K562 (cell line): ENCODE measurements around the gene TSPAN15. TPM values are rescaled to one million over a fixed set of nuclear protein-coding genes. Genes with fewer than 3 reads are reported as not detected.

ENCODE experiments used
- ATAC-seq: fragments of 200-7000 bp; cut with Tn5 transposase; 3 replicates; pipeline ENCODE4 v1.9.1; 2020; ENCODE audit warnings: moderate library complexity
- BruUV-seq: library from RNA; stranded (reverse); fragments of 400-500 nt; replicated peaks from 2 replicates; lab custom pipeline; 2021; lab: Mats Ljungman, UMichigan
- CTCF ChIA-PET: fragments of 300-600 bp; formaldehyde crosslinking; extraction: SDS; loops from one replicate; lab custom pipeline; 2021; ENCODE audit warnings: low intra/inter-chr PET ratio; lab: Yijun Ruan, JAX
- POLR2A ChIA-PET: fragments of 300-600, 350-650 bp; sonication (Branson Sonifier 250); formaldehyde crosslinking; extraction: SDS; loops from one replicate; lab custom pipeline; 2021; ENCODE audit warnings: antibody characterized with exemption, inconsistent platforms; lab: Yijun Ruan, JAX
- DNase-seq, 4 experiments: peaks; one replicate each; pipeline versions ENCODE4 v3.0.0 to v3.0.0-alpha.2; 2011 to 2018; ENCODE audit warnings: low spot score in 3 of 4, mixed read lengths in 3 of 4; ENCODE audit errors: extremely low read depth in 1 of 4
- FAIRE-seq: peaks from 2 replicates; lab custom pipeline; 2011; peaks lifted over from hg19 to GRCh38; lab: Jason Lieb, UNC
- H2AFZ ChIP-seq: 2 replicates; pipeline ENCODE4 v1.6.0; 2011; ENCODE audit warnings: low read depth, low read length, control low read depth, inconsistent platforms
- H3K27ac ChIP-seq: fragments of 200-600 bp; 3 replicates; pipeline ENCODE4 v1.8.0; 2011; ENCODE audit warnings: low read depth, mild to moderate bottlenecking, control low read depth, inconsistent platforms, low read length, moderate library complexity, mixed read lengths; ENCODE audit errors: extremely low read depth
- H3K27me3 ChIP-seq, 2 experiments: fragments of 300-600 bp in 1 of 2; 2 replicates in 1 of 2; 3 replicates in 1 of 2; pipeline versions ENCODE4 v1.6.0 to v1.8.0; 2011; ENCODE audit warnings: inconsistent platforms in 2 of 2, low read length in 2 of 2, mild to moderate bottlenecking in 1 of 2, mixed read lengths in 1 of 2, moderate library complexity in 1 of 2; ENCODE audit not compliant: control insufficient read depth in 2 of 2, insufficient read depth in 2 of 2
- H3K36me3 ChIP-seq: fragments of 300-600 bp; 3 replicates; pipeline ENCODE4 v1.8.0; 2011; ENCODE audit warnings: mild to moderate bottlenecking, low read length, inconsistent platforms; ENCODE audit not compliant: control insufficient read depth, insufficient read depth
- H3K4me1 ChIP-seq, 2 experiments: fragments of 200-600 bp in 1 of 2; replicated peaks in 1 of 2; 2 replicates in 1 of 2; 3 replicates in 1 of 2; pipeline versions ENCODE4 v1.5.1 to v1.8.0; 2011; ENCODE audit warnings: inconsistent platforms in 2 of 2, low read length in 2 of 2, mild to moderate bottlenecking in 1 of 2, mixed read lengths in 1 of 2, moderate library complexity in 1 of 2; ENCODE audit not compliant: control insufficient read depth in 2 of 2, insufficient read depth in 2 of 2
- H3K4me2 ChIP-seq: 2 replicates; pipeline ENCODE4 v1.6.1; 2011; ENCODE audit warnings: low read length, control low read depth, inconsistent platforms, mixed read lengths; ENCODE audit not compliant: insufficient read depth
- H3K4me3 ChIP-seq: fragments of 200-600 bp; sonication (generic), shearing (Covaris generic); 2 replicates; pipeline ENCODE4 v1.5.1; 2016; ENCODE audit warnings: control low read depth, inconsistent platforms
- H3K79me2 ChIP-seq: fragments of 200-600 bp; 3 replicates; pipeline ENCODE4 v1.8.0; 2011; ENCODE audit warnings: low read length, inconsistent platforms; ENCODE audit not compliant: control insufficient read depth, insufficient read depth
- H3K9ac ChIP-seq, 2 experiments: 2 replicates each; pipeline versions ENCODE4 v1.6.0 to v1.6.1; 2011; ENCODE audit warnings: low read depth in 2 of 2, low read length in 2 of 2, control low read depth in 1 of 2, inconsistent platforms in 1 of 2, mild to moderate bottlenecking in 1 of 2, mixed read lengths in 1 of 2; ENCODE audit not compliant: insufficient read depth in 1 of 2
- H3K9me1 ChIP-seq: one replicate; pipeline ENCODE4 v1.6.0; 2011; ENCODE audit warnings: inconsistent platforms, mild to moderate bottlenecking, low read length, moderate library complexity; ENCODE audit not compliant: control insufficient read depth, insufficient read depth
- H3K9me3 ChIP-seq: replicated peaks from 2 replicates; pipeline ENCODE4 v1.5.1; 2011; ENCODE audit warnings: low read depth, low read length, inconsistent platforms; ENCODE audit not compliant: control insufficient read depth, insufficient read depth
- H4K20me1 ChIP-seq: replicated peaks from 2 replicates; pipeline ENCODE4 v1.6.1; 2011; ENCODE audit warnings: low read length, inconsistent platforms, mixed read lengths; ENCODE audit not compliant: control insufficient read depth, insufficient read depth
- COPS2 ChIP-seq: fragments of 450-650 bp; conservative IDR thresholded peaks from 2 replicates; pipeline ENCODE4 v1.6.1; 2016; ENCODE audit warnings: mild to moderate bottlenecking, moderate library complexity
- EGR1 ChIP-seq: fragments of 450-650 bp; conservative IDR thresholded peaks from 2 replicates; pipeline ENCODE4 v1.6.1; 2017; ENCODE audit warnings: mild to moderate bottlenecking
- WGBS: fragments of 100-300 bp; shearing (Covaris generic); methylation state at CpG from one replicate; pipeline ENCODE4 v1.1.6; 2016; ENCODE audit warnings: low coverage, mixed read lengths; ENCODE audit not compliant: insufficient coverage; ENCODE audit errors: missing lambda C conversion rate; 5-methylcytosine and 5-hydroxymethylcytosine counted together
- in situ Hi-C: fragments of 300-500 bp; cut with MboI; formaldehyde crosslinking; loops from 4 replicates; pipeline ENCODE4 v1.15.0; 2018; ENCODE audit warnings: inconsistent platforms, mixed read lengths
- intact Hi-C: fragments of 100-400 bp; cut with micrococcal nuclease; formaldehyde crosslinking; loops from 2 replicates; pipeline ENCODE4 v1.14.2; 2022
- polyA plus RNA-seq, 8 experiments: library from polyadenylated mRNA; depleted of rRNA in 4 of 8; stranded (reverse) in 5 of 8; unstranded in 3 of 8; fragments of >200 nt; fragmentation: Nextera tagmentation in 2 of 8; fragmentation: Illumina TruSeq in 1 of 8; extraction: Ambion mirVana in 2 of 8; extraction: Trizol in 1 of 8; gene quantifications; 2 replicates each; pipeline versions ENCODE4 v1.2.1 to v1.2.3, GENCODE V29; 2011 to 2014; ENCODE audit warnings: inconsistent platforms in 1 of 8, missing spikeins in 1 of 8
- total RNA-seq, 7 experiments: library from RNA; depleted of rRNA in 6 of 7; stranded (reverse); fragments of >200 nt in 6 of 7; fragmentation: Illumina TruSeq in 2 of 7; extraction: Trizol in 2 of 7; gene quantifications; 2 replicates each; pipeline versions ENCODE4 v1.2.1 to v1.2.3, GENCODE V29; 2011 to 2021; ENCODE audit warnings: low replicate concordance in 1 of 7
- TF ChIP-seq, protein P1 (sequence below), 3 experiments: IDR thresholded peaks in 2 of 3; conservative IDR thresholded peaks in 1 of 3; 2 replicates each; pipeline ENCODE4 v1.5.1; 2011 to 2012; ENCODE audit warnings: low read length in 3 of 3, mild to moderate bottlenecking in 3 of 3, control low read depth in 2 of 3, improper control_type of control experiment in 1 of 3, inconsistent platforms in 1 of 3, low read depth in 1 of 3, mixed read lengths in 1 of 3, moderate library complexity in 1 of 3; ENCODE audit not compliant: insufficient read depth in 2 of 3
- TF ChIP-seq, protein P2 (sequence below): fragments of 450-650 bp; formaldehyde crosslinking; IDR thresholded peaks from 2 replicates; pipeline ENCODE4 v1.4.0; 2022; ENCODE audit warnings: missing genetic modification characterization

Gene TSPAN15
- total and polyA plus RNA-seq, 9 of the 15 experiments (the other 6 are each of a cell fraction or from before 2014, with no cell fraction given) = 0.33 to 1.0 (median 0.45) TPM; not detected in 2

DNA sequence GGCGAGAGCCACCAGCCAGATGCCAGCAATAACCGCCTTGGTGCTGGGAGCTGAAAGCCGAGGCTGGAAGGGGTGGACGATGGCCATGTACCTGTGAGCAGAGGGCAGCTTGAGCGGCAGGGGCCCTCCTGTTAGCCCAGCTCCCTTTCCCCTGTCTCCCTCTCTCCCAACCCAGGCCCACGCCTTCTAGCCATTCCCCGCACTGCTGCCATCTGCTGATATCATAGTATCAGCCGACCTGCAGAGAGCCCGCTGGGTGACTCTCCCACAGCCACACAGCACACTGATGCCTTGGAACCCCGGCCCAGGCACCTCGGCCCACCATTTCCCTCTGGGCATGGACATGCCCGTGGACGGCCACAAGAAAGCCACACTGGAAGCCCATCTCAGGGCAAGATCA lies 36.2 kb upstream of the TSPAN15 start:
- Histone ChIP-seq H3K4me3 (no peak overlapping the region), H4K20me1 (no peaks in the 10 kb centered on the region; the same call in 1 of the 2 replicates), H3K9ac (peak overlapping the region in 1 of 2 experiments; percentile 32; a peak in 1 of 4 replicates), H3K4me2 (no peak overlapping the region), H3K36me3 (no peaks in the 10 kb centered on the region), H2AFZ (no peak overlapping the region), H3K4me1 (peaks cover 11 to 15% of the 10 kb centered on the region in 2 experiments), H3K27ac (no peak overlapping the region), H3K27me3 (peaks cover 43 to 62% of the 10 kb centered on the region in 2 experiments), H3K9me3 (no peaks in the 10 kb centered on the region), H3K9me1 (no peaks in the 10 kb centered on the region), H3K79me2 (no peaks in the 10 kb centered on the region)
- TF ChIP-seq, protein P1, sequence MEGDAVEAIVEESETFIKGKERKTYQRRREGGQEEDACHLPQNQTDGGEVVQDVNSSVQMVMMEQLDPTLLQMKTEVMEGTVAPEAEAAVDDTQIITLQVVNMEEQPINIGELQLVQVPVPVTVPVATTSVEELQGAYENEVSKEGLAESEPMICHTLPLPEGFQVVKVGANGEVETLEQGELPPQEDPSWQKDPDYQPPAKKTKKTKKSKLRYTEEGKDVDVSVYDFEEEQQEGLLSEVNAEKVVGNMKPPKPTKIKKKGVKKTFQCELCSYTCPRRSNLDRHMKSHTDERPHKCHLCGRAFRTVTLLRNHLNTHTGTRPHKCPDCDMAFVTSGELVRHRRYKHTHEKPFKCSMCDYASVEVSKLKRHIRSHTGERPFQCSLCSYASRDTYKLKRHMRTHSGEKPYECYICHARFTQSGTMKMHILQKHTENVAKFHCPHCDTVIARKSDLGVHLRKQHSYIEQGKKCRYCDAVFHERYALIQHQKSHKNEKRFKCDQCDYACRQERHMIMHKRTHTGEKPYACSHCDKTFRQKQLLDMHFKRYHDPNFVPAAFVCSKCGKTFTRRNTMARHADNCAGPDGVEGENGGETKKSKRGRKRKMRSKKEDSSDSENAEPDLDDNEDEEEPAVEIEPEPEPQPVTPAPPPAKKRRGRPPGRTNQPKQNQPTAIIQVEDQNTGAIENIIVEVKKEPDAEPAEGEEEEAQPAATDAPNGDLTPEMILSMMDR (IDR thresholded peaks at IDR 0.05 in 2 of 3, conservative IDR thresholded peaks at IDR 0.05 in 1 of 3; ENCODE audit: insufficient read depth in 2 of 3, low read depth in 1 of 3, low read length in 3 of 3) = peak in 1 of 3 experiments; percentile 12; a peak in 1 of 6 replicates
- 0 out of 2 replicates have a peak, but pooled peaks have one; percentile 5 for TF ChIP-seq EGR1
- TF ChIP-seq COPS2 = no peak
- TF ChIP-seq, protein P2, sequence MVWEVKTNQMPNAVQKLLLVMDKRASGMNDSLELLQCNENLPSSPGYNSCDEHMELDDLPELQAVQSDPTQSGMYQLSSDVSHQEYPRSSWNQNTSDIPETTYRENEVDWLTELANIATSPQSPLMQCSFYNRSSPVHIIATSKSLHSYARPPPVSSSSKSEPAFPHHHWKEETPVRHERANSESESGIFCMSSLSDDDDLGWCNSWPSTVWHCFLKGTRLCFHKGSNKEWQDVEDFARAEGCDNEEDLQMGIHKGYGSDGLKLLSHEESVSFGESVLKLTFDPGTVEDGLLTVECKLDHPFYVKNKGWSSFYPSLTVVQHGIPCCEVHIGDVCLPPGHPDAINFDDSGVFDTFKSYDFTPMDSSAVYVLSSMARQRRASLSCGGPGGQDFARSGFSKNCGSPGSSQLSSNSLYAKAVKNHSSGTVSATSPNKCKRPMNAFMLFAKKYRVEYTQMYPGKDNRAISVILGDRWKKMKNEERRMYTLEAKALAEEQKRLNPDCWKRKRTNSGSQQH = no peak
- CTCF ChIA-PET = no interaction called here
- WGBS = 2% methylated on average over 13 of the region's 13 CpGs
- DNase-seq (no peak), FAIRE-seq (no peak), ATAC-seq (no peak)
- intact Hi-C loops = no loop called here
- POLR2A ChIA-PET = no interaction called here
- in situ Hi-C loops = no loop called here
- no TSS peak for BruUV-seq
